H9 (cell line): ENCODE measurements around the gene IL1RL2. TPM values are rescaled to one million over a fixed set of nuclear protein-coding genes. Genes with fewer than 3 reads are reported as not detected.

Experiments used
- DNase-seq: peaks from one replicate; pipeline ENCODE4 v3.0.0-alpha.2; 2017
- H2AFZ ChIP-seq: one replicate; pipeline ENCODE4 v1.6.1; 2013; ENCODE audit warnings: mild to moderate bottlenecking, low read length, control low read depth, moderate library complexity
- H2AK5ac ChIP-seq: 2 replicates; pipeline ENCODE4 v1.6.1; 2013; ENCODE audit warnings: low read length, control low read depth, mixed read lengths; ENCODE audit not compliant: insufficient read length
- H2BK120ac ChIP-seq: one replicate; pipeline ENCODE4 v1.6.1; 2013; ENCODE audit warnings: low read depth, mild to moderate bottlenecking, low read length, control low read depth, inconsistent platforms; ENCODE audit not compliant: poor library complexity, severe bottlenecking
- H2BK12ac ChIP-seq: 2 replicates; pipeline ENCODE4 v1.6.1; 2013; ENCODE audit warnings: low read length, control low read depth, mixed read lengths, low read depth; ENCODE audit not compliant: insufficient read length
- H2BK15ac ChIP-seq: 2 replicates; pipeline ENCODE4 v1.6.1; 2013; ENCODE audit warnings: low read depth, low read length, control low read depth
- H2BK20ac ChIP-seq: one replicate; pipeline ENCODE4 v1.6.1; 2013; ENCODE audit warnings: low read depth, mild to moderate bottlenecking, low read length, control low read depth, inconsistent platforms; ENCODE audit not compliant: poor library complexity, severe bottlenecking
- H2BK5ac ChIP-seq: 2 replicates; pipeline ENCODE4 v1.6.1; 2013; ENCODE audit warnings: low read length, control low read depth, mixed read lengths; ENCODE audit not compliant: insufficient read length
- H3K14ac ChIP-seq: 2 replicates; pipeline ENCODE4 v1.6.1; 2013; ENCODE audit warnings: low read length, control low read depth; ENCODE audit not compliant: insufficient read depth
- H3K18ac ChIP-seq: 2 replicates; pipeline ENCODE4 v1.6.1; 2013; ENCODE audit warnings: low read depth, mild to moderate bottlenecking, mixed read lengths, low read length, control low read depth; ENCODE audit not compliant: insufficient read length
- H3K23ac ChIP-seq: 2 replicates; pipeline ENCODE4 v1.6.1; 2013; ENCODE audit warnings: low read length, control low read depth, mixed read lengths, low read depth; ENCODE audit not compliant: insufficient read length
- H3K23me2 ChIP-seq: 2 replicates; pipeline ENCODE4 v1.6.1; 2013; ENCODE audit warnings: low read depth, mild to moderate bottlenecking, mixed read lengths, low read length, control low read depth; ENCODE audit not compliant: insufficient read length, poor library complexity, severe bottlenecking
- H3K27ac ChIP-seq: 2 replicates; pipeline ENCODE4 v1.5.1; 2013; ENCODE audit warnings: low read length, control low read depth, mixed read lengths, low read depth; ENCODE audit not compliant: insufficient read length
- H3K27me3 ChIP-seq: 2 replicates; pipeline ENCODE4 v1.6.1; 2013; ENCODE audit warnings: low read length, control low read depth, inconsistent platforms; ENCODE audit not compliant: insufficient read depth
- H3K4ac ChIP-seq: 2 replicates; pipeline ENCODE4 v1.6.1; 2013; ENCODE audit warnings: low read depth, mild to moderate bottlenecking, control low read depth, inconsistent platforms, low read length, moderate library complexity
- H3K4me1 ChIP-seq: 2 replicates; pipeline ENCODE4 v1.6.1; 2013; ENCODE audit warnings: low read length, control low read depth, inconsistent platforms; ENCODE audit not compliant: insufficient read depth
- H3K4me2 ChIP-seq: 2 replicates; pipeline ENCODE4 v1.6.1; 2013; ENCODE audit warnings: low read length, control low read depth, mixed read lengths; ENCODE audit not compliant: insufficient read length, insufficient read depth
- H3K56ac ChIP-seq: 2 replicates; pipeline ENCODE4 v1.6.1; 2013; ENCODE audit warnings: low read depth, mild to moderate bottlenecking, mixed read lengths, low read length, control low read depth; ENCODE audit not compliant: insufficient read length
- H3K79me1 ChIP-seq: 2 replicates; pipeline ENCODE4 v1.6.1; 2013; ENCODE audit warnings: low read depth, mild to moderate bottlenecking, moderate library complexity, low read length, control low read depth, inconsistent platforms; ENCODE audit not compliant: insufficient read depth, poor library complexity, severe bottlenecking
- H3K79me2 ChIP-seq: 2 replicates; pipeline ENCODE4 v1.6.1; 2013; ENCODE audit warnings: low read length, control low read depth, inconsistent platforms; ENCODE audit not compliant: insufficient read depth
- H3K9ac ChIP-seq: 2 replicates; pipeline ENCODE4 v1.6.1; 2013; ENCODE audit warnings: low read length, control low read depth, mixed read lengths; ENCODE audit not compliant: insufficient read length; ENCODE audit errors: extremely low read depth
- H3K9me3 ChIP-seq: one replicate; pipeline ENCODE4 v1.6.1; 2013; ENCODE audit warnings: low read depth, low read length, inconsistent platforms; ENCODE audit not compliant: control insufficient read depth
- H3T11ph ChIP-seq: one replicate; pipeline ENCODE4 v1.6.1; 2013; ENCODE audit warnings: mild to moderate bottlenecking, low read length, control low read depth, inconsistent platforms
- H4K20me1 ChIP-seq: one replicate; pipeline ENCODE4 v1.6.1; 2013; ENCODE audit not compliant: control insufficient read depth, insufficient read length, insufficient read depth
- H4K5ac ChIP-seq: 2 replicates; pipeline ENCODE4 v1.6.1; 2013; ENCODE audit warnings: low read depth, mild to moderate bottlenecking, mixed read lengths, low read length, control low read depth; ENCODE audit not compliant: insufficient read length
- H4K8ac ChIP-seq: replicated peaks from 2 replicates; pipeline ENCODE4 v1.6.1; 2013; ENCODE audit warnings: low read length, control low read depth, mixed read lengths, low read depth; ENCODE audit not compliant: insufficient read length
- H4K91ac ChIP-seq: 2 replicates; pipeline ENCODE4 v1.6.1; 2013; ENCODE audit warnings: low read depth, mild to moderate bottlenecking, moderate library complexity, mixed read lengths, low read length, control low read depth; ENCODE audit not compliant: insufficient read length
- H3K27ac Mint-ChIP-seq, 3 experiments: 2 replicates in 2 of 3; 3 replicates in 1 of 3; pipeline ENCODE4 v1.8.0; 2020 to 2021; ENCODE audit warnings: mixed read lengths in 3 of 3, mild to moderate bottlenecking in 1 of 3, moderate library complexity in 1 of 3
- H3K27me3 Mint-ChIP-seq: 2 replicates; pipeline ENCODE4 v1.8.0; 2021; ENCODE audit warnings: low read depth, mild to moderate bottlenecking, moderate library complexity, mixed read lengths
- H3K36me3 Mint-ChIP-seq, 3 experiments: 2 replicates in 2 of 3; 3 replicates in 1 of 3; pipeline ENCODE4 v1.8.0; 2020 to 2021; ENCODE audit warnings: low read depth in 3 of 3, mixed read lengths in 3 of 3; ENCODE audit not compliant: insufficient read depth in 1 of 3
- H3K4me1 Mint-ChIP-seq, 2 experiments: 2 replicates each; pipeline ENCODE4 v1.8.0; 2020; ENCODE audit warnings: mixed read lengths in 2 of 2
- H3K4me3 Mint-ChIP-seq, 2 experiments: 2 replicates in 1 of 2; 3 replicates in 1 of 2; pipeline ENCODE4 v1.8.0; 2020 to 2021; ENCODE audit warnings: mild to moderate bottlenecking in 2 of 2, mixed read lengths in 2 of 2, moderate library complexity in 1 of 2
- H3K9me3 Mint-ChIP-seq, 2 experiments: 2 replicates in 1 of 2; 3 replicates in 1 of 2; pipeline ENCODE4 v1.8.0; 2020; ENCODE audit warnings: mild to moderate bottlenecking in 2 of 2, mixed read lengths in 2 of 2, moderate library complexity in 1 of 2
- WGBS: extraction: QIAGEN DNeasy Blood & Tissue Kit; methylation state at CpG from one replicate; pipeline ENCODE4 v1.1.7; 2013; ENCODE audit warnings: missing lambda C conversion rate, low lambda C conversion rate, mixed read lengths; ENCODE audit not compliant: insufficient read length; ENCODE audit errors: extremely low coverage; 5-methylcytosine and 5-hydroxymethylcytosine counted together
- total RNA-seq: library from RNA; stranded (reverse); gene quantifications from 2 replicates; pipeline ENCODE4 v1.2.1, GENCODE V29; 2021
- TF ChIP-seq, protein P1 (sequence below): fragments of 200-600 bp; sonication (generic); conservative IDR thresholded peaks from 3 replicates; pipeline ENCODE4 v1.8.0; 2021; ENCODE audit warnings: antibody characterized with exemption, mild to moderate bottlenecking

The IL1RL2 gene
- total RNA-seq, 1 experiment from 2014 or later: not detected

DNA sequence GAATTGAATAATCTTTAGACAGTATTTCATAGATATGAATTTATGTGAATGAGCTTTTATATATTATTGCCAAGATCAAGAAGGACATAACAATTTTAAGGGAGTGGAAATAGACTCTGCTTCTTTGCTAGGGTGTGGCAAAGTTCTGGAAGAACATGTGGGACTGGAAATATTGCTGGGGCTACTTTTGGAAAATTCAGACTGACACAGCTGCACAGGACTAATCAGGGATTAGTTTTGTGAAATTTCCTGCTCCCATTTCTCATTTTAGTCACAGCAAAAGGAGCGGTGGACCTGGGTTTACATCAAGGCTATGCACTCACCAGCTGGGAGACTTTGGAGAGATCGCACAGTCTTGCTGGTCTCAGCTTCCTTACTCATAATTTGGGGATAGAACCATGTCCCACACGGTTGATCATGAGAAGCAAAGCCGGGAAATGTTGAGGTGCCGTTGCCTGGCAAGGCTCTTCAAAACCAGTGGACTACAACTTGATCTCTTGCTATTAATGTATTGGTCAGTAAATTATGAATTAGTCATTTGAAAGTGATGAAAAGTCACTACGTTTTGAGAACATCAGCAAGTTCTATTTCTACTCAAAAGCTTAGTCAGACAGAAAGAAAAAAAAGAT lies 42.4 kb downstream of the IL1RL2 start:
- TF ChIP-seq, protein P1, sequence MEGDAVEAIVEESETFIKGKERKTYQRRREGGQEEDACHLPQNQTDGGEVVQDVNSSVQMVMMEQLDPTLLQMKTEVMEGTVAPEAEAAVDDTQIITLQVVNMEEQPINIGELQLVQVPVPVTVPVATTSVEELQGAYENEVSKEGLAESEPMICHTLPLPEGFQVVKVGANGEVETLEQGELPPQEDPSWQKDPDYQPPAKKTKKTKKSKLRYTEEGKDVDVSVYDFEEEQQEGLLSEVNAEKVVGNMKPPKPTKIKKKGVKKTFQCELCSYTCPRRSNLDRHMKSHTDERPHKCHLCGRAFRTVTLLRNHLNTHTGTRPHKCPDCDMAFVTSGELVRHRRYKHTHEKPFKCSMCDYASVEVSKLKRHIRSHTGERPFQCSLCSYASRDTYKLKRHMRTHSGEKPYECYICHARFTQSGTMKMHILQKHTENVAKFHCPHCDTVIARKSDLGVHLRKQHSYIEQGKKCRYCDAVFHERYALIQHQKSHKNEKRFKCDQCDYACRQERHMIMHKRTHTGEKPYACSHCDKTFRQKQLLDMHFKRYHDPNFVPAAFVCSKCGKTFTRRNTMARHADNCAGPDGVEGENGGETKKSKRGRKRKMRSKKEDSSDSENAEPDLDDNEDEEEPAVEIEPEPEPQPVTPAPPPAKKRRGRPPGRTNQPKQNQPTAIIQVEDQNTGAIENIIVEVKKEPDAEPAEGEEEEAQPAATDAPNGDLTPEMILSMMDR: no peak
- H3K4ac ChIP-seq: no peak overlapping the region
- no peak overlapping the region for H2AFZ ChIP-seq
- H3K79me2 ChIP-seq: no peaks in the 10 kb centered on the region
- Mint-ChIP-seq H3K4me3 (no peak overlapping the region), H3K27me3 (peaks cover 2% of the 10 kb centered on the region; the same call in 1 of the 2 replicates), H3K27ac (no peak overlapping the region), H3K4me1 (peaks cover 10 to 12% of the 10 kb centered on the region in 2 experiments), H3K36me3 (no peaks in the 10 kb centered on the region), H3K9me3 (no peaks in the 10 kb centered on the region)
- no peak overlapping the region for H4K5ac ChIP-seq
- DNase-seq: no peak
- H3K14ac ChIP-seq: no peak overlapping the region
- H3K4me1 ChIP-seq: 0 out of 2 replicates have a peak, but pooled peaks cover 2% of the 10 kb centered on the region
- no peaks in the 10 kb centered on the region for H3K27me3 ChIP-seq
- no peaks in the 10 kb centered on the region for H4K20me1 ChIP-seq
- no peak overlapping the region for H2BK15ac ChIP-seq
- WGBS: no CpG with 5 or more reads among the region's 6 CpGs
- H2BK20ac ChIP-seq: no peak overlapping the region
- H4K8ac ChIP-seq: no peak overlapping the region
- H3K18ac ChIP-seq: no peak overlapping the region
- H2AK5ac ChIP-seq: no peak overlapping the region
- no peak overlapping the region for H3T11ph ChIP-seq
- no peaks in the 10 kb centered on the region for H3K9me3 ChIP-seq
- H3K4me2 ChIP-seq: no peak overlapping the region
- no peak overlapping the region for H3K9ac ChIP-seq
- no peaks in the 10 kb centered on the region for H3K23me2 ChIP-seq
- H4K91ac ChIP-seq: no peak overlapping the region
- no peak overlapping the region for H3K56ac ChIP-seq
- H2BK12ac ChIP-seq: no peak overlapping the region
- no peak overlapping the region for H3K27ac ChIP-seq
- no peak overlapping the region for H2BK120ac ChIP-seq
- no peak overlapping the region for H3K23ac ChIP-seq
- no peaks in the 10 kb centered on the region for H3K79me1 ChIP-seq
- no peak overlapping the region for H2BK5ac ChIP-seq
